T-cell (primary cell): Measurements from ENCODE around the gene MRAS. TPM values are rescaled to one million over a fixed set of nuclear protein-coding genes. Genes with fewer than 3 reads are reported as not detected.

Experiments used
- ATAC-seq, 4 experiments: fragments of 200-7000 bp in 3 of 4; fragments of 150-1000 bp in 1 of 4; cut with Tn5 transposase; replicated peaks in 1 of 4; 1 replicate in 3 of 4; 2 replicates in 1 of 4; pipeline ENCODE4 v1.10.0; 2021; ENCODE audit warnings: moderate library complexity in 3 of 4, mild to moderate bottlenecking in 2 of 4, moderate number of reproducible peaks in 1 of 4
- CTCF ChIA-PET, 2 donors: fragments of 300-600 bp; sonication (Branson Sonifier 250); formaldehyde crosslinking; loops; one replicate each; lab custom pipeline; 2022; ENCODE audit warnings: antibody characterized with exemption in 2 of 2; lab: Charles Lee
- POLR2A ChIA-PET, 2 donors: fragments of 300-600 bp; sonication (Branson Sonifier 250); formaldehyde crosslinking; loops; one replicate each; lab custom pipeline; 2022; ENCODE audit warnings: antibody characterized with exemption in 2 of 2; lab: Charles Lee
- DNase-seq, 35 experiments: peaks; one replicate each; pipeline versions ENCODE4 v3.0.0 to v3.0.0-alpha.2; 2013 to 2023
- H3K27ac ChIP-seq: one replicate; pipeline ENCODE4 v1.5.1; 2013; ENCODE audit warnings: low read length
- H3K27me3 ChIP-seq, 2 experiments: replicated peaks in 1 of 2; 1 replicate in 1 of 2; 2 replicates in 1 of 2; pipeline versions ENCODE4 v1.6.1 to v1.7.0; 2013; ENCODE audit warnings: low read length in 1 of 2, mixed read lengths in 1 of 2; ENCODE audit not compliant: control insufficient read depth in 2 of 2, insufficient read depth in 2 of 2; ENCODE audit errors: extremely low read depth in 1 of 2
- H3K36me3 ChIP-seq, 2 donors: 1 replicate in 1 of 2; 2 replicates in 1 of 2; pipeline versions ENCODE4 v1.6.1 to v1.7.0; 2013; ENCODE audit warnings: low read length in 1 of 2; ENCODE audit not compliant: control insufficient read depth in 2 of 2, insufficient read depth in 1 of 2; ENCODE audit errors: extremely low read depth in 1 of 2
- H3K4me1 ChIP-seq, 2 experiments: 1 replicate in 1 of 2; 2 replicates in 1 of 2; pipeline versions ENCODE4 v1.6.1 to v1.7.0; 2013; ENCODE audit warnings: low read length in 2 of 2, mixed read lengths in 1 of 2; ENCODE audit not compliant: insufficient read depth in 2 of 2, control insufficient read depth in 1 of 2; ENCODE audit errors: extremely low read depth in 1 of 2
- H3K4me3 ChIP-seq, 2 donors: 1 replicate in 1 of 2; 2 replicates in 1 of 2; pipeline versions ENCODE4 v1.5.1 to v1.7.0; 2013; ENCODE audit warnings: mild to moderate bottlenecking in 2 of 2, low read length in 1 of 2, moderate library complexity in 1 of 2; ENCODE audit not compliant: control insufficient read depth in 1 of 2; ENCODE audit errors: extremely low read depth in 1 of 2
- H3K9me3 ChIP-seq: 2 replicates; pipeline ENCODE4 v1.7.0; 2013
- H3K27ac Mint-ChIP-seq, 2 donors: one replicate each; pipeline ENCODE4 v1.8.0; 2020 to 2021; ENCODE audit warnings: mild to moderate bottlenecking in 2 of 2, mixed read lengths in 2 of 2
- H3K27me3 Mint-ChIP-seq, 2 donors: one replicate each; pipeline ENCODE4 v1.8.0; 2021 to 2022; ENCODE audit warnings: mixed read lengths in 2 of 2
- H3K36me3 Mint-ChIP-seq: one replicate; pipeline ENCODE4 v1.8.0; 2021; ENCODE audit warnings: mixed read lengths
- H3K4me1 Mint-ChIP-seq, 3 donors: one replicate each; pipeline ENCODE4 v1.8.0; 2020 to 2022; ENCODE audit warnings: mixed read lengths in 3 of 3, mild to moderate bottlenecking in 1 of 3
- H3K4me3 Mint-ChIP-seq, 3 donors: one replicate each; pipeline ENCODE4 v1.8.0; 2020 to 2022; ENCODE audit warnings: mild to moderate bottlenecking in 3 of 3, mixed read lengths in 3 of 3, moderate library complexity in 3 of 3
- H3K9me3 Mint-ChIP-seq, 3 donors: one replicate each; pipeline ENCODE4 v1.8.0; 2020 to 2022; ENCODE audit warnings: mixed read lengths in 3 of 3
- WGBS: methylation state at CpG from one replicate; pipeline ENCODE4 v1.1.5; 2013; ENCODE audit warnings: missing lambda C conversion rate; ENCODE audit not compliant: insufficient coverage; 5-methylcytosine and 5-hydroxymethylcytosine counted together
- total RNA-seq, 35 experiments: library from RNA in 6 of 35; stranded (reverse) in 6 of 35; fragments of 120-200 nt in 1 of 35; gene quantifications; one replicate each; pipeline versions ENCODE4 v1.2.1 to v1.2.4 and lab custom pipeline; 2013 to 2026

The MRAS gene
- total RNA-seq, 5 donors from 2014 or later (not counting 1 experiment from before 2014, with no cell fraction given), result 0.28 to 0.49 (median 0.42) TPM; not detected in 1

- H3K4me3 ChIP-seq, result no peak overlapping the region
- CTCF ChIA-PET, result interaction anchor here in 1 of 2 donors (0.7 kb wide), 1 partner anchor 217 kb away, joined by 3 read pairs; no protein-coding TSS in a partner anchor
- no peak overlapping the region for H3K27ac ChIP-seq
- Mint-ChIP-seq H3K9me3 (no peaks in the 10 kb centered on the region), H3K27me3 (peaks cover 5 to 8% of the 10 kb centered on the region in 2 donors), H3K27ac (no peak overlapping the region), H3K4me3 (no peak overlapping the region), H3K36me3 (no peaks in the 10 kb centered on the region), H3K4me1 (no peaks in the 10 kb centered on the region)
- 84% methylated on average over 11 of the region's 14 CpGs for WGBS
- H3K4me1 ChIP-seq, result no peaks in the 10 kb centered on the region
- no peaks in the 10 kb centered on the region for H3K9me3 ChIP-seq
- POLR2A ChIA-PET, result no interaction called here
- H3K27me3 ChIP-seq, result peaks cover 0 to 41% of the 10 kb centered on the region in 2 experiments
- no peaks in the 10 kb centered on the region for H3K36me3 ChIP-seq
- DNase-seq, result no peak
- no peak for ATAC-seq
Observed at GRCh38 chr3:138396752-138397410, 48.5 kb downstream of the MRAS start.

DNA sequence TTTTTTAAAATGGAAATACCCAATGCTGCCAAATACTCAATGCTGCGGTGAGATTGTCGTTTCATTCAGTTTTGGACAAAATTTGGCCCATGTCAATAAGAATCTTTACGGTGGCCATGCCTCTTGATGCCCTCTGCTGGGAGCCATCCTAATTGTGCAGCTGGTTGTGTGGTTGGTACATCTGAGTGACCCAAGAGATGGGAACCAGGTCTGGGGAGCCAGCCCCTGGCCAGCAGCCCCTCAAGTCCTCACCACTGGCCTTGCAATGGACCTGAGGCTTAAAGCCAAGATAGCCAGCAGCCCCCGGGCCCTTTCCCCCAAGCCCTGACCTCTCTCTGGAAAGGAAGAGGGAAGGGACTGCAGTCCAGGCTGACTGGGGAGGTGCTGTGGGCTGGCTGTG, 49.6 kb downstream of the MRAS start:
- no peaks in the 10 kb centered on the region for H3K36me3 ChIP-seq
- no peaks in the 10 kb centered on the region for H3K4me1 ChIP-seq
- no peak overlapping the region for H3K27ac ChIP-seq
- no peaks in the 10 kb centered on the region for H3K9me3 ChIP-seq
- Mint-ChIP-seq H3K9me3 (no peaks in the 10 kb centered on the region), H3K4me1 (no peaks in the 10 kb centered on the region), H3K4me3 (no peak overlapping the region), H3K27me3 (peaks cover 5 to 9% of the 10 kb centered on the region in 2 donors), H3K27ac (no peak overlapping the region), H3K36me3 (no peaks in the 10 kb centered on the region)
- ATAC-seq, result no peak
- no peak overlapping the region for H3K4me3 ChIP-seq
- WGBS, result no CpG with 5 or more reads among the region's 4 CpGs
- ChIA-PET CTCF (interaction anchor here in 1 of 2 donors (0.7 kb wide), 1 partner anchor 218 kb away, joined by 3 read pairs; no protein-coding TSS in a partner anchor), POLR2A (no interaction called here)
- H3K27me3 ChIP-seq, result peaks cover 0 to 44% of the 10 kb centered on the region in 2 experiments
- peak in 1 of 35 experiments; percentile 11 for DNase-seq

DNA sequence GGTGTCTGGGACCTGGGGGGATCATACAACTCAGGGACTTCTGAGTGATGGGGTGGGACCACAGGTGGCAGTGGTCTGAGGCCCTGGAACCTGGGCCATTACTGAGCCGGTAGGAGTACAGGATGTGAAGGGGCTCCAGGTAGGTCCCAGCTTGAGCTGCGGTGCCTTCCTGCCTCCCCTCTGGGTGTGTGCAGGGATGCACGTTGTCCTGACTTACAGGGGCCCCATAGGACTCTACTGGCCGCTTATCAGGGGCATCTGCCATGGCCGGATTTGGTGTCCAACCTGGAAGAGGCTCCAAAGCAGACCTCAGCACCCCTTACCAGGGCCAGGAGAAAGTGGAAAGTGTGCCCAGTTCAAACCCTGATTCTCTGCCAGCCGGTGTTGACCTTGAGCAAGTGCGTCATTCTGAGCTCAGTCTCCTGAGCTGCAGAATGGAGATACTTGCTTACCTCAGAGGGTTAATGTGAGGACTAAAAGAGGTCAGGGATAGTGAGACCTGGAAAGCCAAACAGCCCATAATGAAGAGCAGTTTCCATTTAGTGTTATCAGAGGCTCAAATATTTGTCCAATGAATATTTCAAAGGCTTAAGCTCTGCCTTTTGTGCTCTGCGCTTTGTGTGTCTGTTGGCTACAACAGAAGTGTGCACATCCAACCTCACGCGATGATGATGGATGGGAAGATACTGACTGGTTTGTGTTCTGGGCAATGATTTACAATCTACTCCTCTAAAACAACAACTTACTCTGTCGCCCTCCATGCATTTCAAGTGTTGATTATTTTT, 50.6 kb downstream of the MRAS start:
- H3K4me1 Mint-ChIP-seq, result no peaks in the 10 kb centered on the region
- peaks cover 0 to 48% of the 10 kb centered on the region in 2 experiments for H3K27me3 ChIP-seq
- H3K4me3 ChIP-seq, result no peak overlapping the region
- no peaks in the 10 kb centered on the region for H3K36me3 Mint-ChIP-seq
- H3K9me3 Mint-ChIP-seq, result no peaks in the 10 kb centered on the region
- H3K27ac Mint-ChIP-seq, result no peak overlapping the region
- no peaks in the 10 kb centered on the region for H3K4me1 ChIP-seq
- H3K9me3 ChIP-seq, result no peaks in the 10 kb centered on the region
- ChIA-PET CTCF (interaction anchor here in 1 of 2 donors (0.9 kb wide), 1 partner anchor 13 kb away, joined by 3 read pairs; no protein-coding TSS in a partner anchor), POLR2A (interaction anchor here in 1 of 2 donors (0.5 kb wide), 1 partner anchor 906 kb away, joined by 4 read pairs; no protein-coding TSS in a partner anchor)
- WGBS, result 67% methylated on average over 5 of the region's 11 CpGs
- peaks cover 5 to 9% of the 10 kb centered on the region in 2 donors for H3K27me3 Mint-ChIP-seq
- DNase-seq, result no peak
- no peak overlapping the region for H3K27ac ChIP-seq
- no peaks in the 10 kb centered on the region for H3K36me3 ChIP-seq
- no peak overlapping the region for H3K4me3 Mint-ChIP-seq
- no peak for ATAC-seq

DNA sequence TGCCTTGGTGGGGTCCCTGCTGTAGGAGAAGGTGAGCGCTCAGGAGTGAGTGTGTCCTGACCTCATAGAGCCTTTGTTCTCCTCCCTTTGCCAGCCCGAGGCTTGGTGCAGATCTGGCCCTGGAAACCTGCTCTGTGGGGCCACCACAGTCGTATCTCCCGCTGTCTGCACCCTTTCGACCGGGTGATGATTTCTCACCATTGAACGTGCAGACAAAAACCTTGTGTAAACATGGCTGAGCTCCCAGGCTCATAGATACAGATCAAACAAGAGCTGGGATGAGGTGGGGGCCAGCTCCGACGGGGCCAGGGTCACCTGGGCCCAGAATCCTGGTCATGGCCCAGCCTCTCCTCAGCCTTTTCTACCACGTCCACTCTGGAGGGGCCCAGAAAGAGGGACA, 51.4 kb downstream of the MRAS start:
- no peak overlapping the region for H3K4me3 ChIP-seq
- no peaks in the 10 kb centered on the region for H3K9me3 Mint-ChIP-seq
- 78% methylated on average over 6 of the region's 10 CpGs for WGBS
- H3K27ac ChIP-seq, result no peak overlapping the region
- H3K4me1 ChIP-seq, result no peaks in the 10 kb centered on the region
- peaks cover 5 to 9% of the 10 kb centered on the region in 2 donors for H3K27me3 Mint-ChIP-seq
- no peak overlapping the region for H3K27ac Mint-ChIP-seq
- DNase-seq (no peak), ATAC-seq (no peak)
- no peaks in the 10 kb centered on the region for H3K9me3 ChIP-seq
- ChIA-PET CTCF (interaction anchor here in 1 of 2 donors (0.9 kb wide), 1 partner anchor 12 kb away, joined by 3 read pairs; no protein-coding TSS in a partner anchor), POLR2A (no interaction called here)
- no peak overlapping the region for H3K4me3 Mint-ChIP-seq
- H3K36me3 Mint-ChIP-seq, result no peaks in the 10 kb centered on the region
- H3K27me3 ChIP-seq, result peaks cover 0 to 48% of the 10 kb centered on the region in 2 experiments
- H3K4me1 Mint-ChIP-seq, result no peaks in the 10 kb centered on the region
- H3K36me3 ChIP-seq, result no peaks in the 10 kb centered on the region

- H3K4me1 ChIP-seq, result no peaks in the 10 kb centered on the region
- H3K27me3 Mint-ChIP-seq, result peaks cover under 1 to 12% of the 10 kb centered on the region in 2 donors
- WGBS, result no CpG with 5 or more reads among the region's 2 CpGs
- H3K27me3 ChIP-seq, result peaks cover 0 to 51% of the 10 kb centered on the region in 2 experiments
- DNase-seq, result no peak
- no peaks in the 10 kb centered on the region for H3K36me3 ChIP-seq
- no peaks in the 10 kb centered on the region for H3K36me3 Mint-ChIP-seq
- no peaks in the 10 kb centered on the region for H3K4me1 Mint-ChIP-seq
- no peak for ATAC-seq
- H3K9me3 Mint-ChIP-seq, result no peaks in the 10 kb centered on the region
- CTCF ChIA-PET, result interaction anchor here in 1 of 2 donors (1.1 kb wide), 1 partner anchor 17 kb away, joined by 3 read pairs; no protein-coding TSS in a partner anchor
- H3K27ac ChIP-seq, result no peak overlapping the region
- H3K4me3 ChIP-seq, result no peak overlapping the region
- H3K27ac Mint-ChIP-seq, result no peak overlapping the region
- no peaks in the 10 kb centered on the region for H3K9me3 ChIP-seq
- no peak overlapping the region for H3K4me3 Mint-ChIP-seq
- POLR2A ChIA-PET, result no interaction called here
Observed at GRCh38 chr3:138400651-138401070, 52.3 kb downstream of the MRAS start.

DNA sequence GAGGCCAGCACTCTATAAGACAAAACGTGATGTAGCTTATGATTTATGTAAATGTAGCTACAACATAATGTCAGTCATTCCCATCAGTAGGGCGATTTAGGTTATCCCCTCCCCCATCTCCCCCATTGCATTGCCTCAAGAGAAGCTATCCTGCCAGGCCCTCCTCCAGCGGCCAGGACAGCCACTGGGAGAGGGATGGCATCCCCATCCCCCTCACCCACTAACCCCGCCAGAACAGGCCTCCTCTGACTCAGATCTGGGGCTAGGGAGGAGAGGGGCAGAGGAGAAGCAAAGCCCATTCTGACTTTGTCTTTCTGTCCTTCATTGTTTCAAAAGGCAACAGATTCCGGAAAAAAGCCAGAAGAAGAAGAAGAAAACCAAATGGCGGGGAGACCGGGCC, 53.5 kb downstream of the MRAS start:
- no peak overlapping the region for H3K4me3 Mint-ChIP-seq
- H3K9me3 ChIP-seq, result no peaks in the 10 kb centered on the region
- H3K9me3 Mint-ChIP-seq, result no peaks in the 10 kb centered on the region
- ATAC-seq (no peak), DNase-seq (no peak)
- H3K4me1 ChIP-seq, result no peaks in the 10 kb centered on the region
- peaks cover 0 to 42% of the 10 kb centered on the region in 2 experiments for H3K27me3 ChIP-seq
- H3K27me3 Mint-ChIP-seq, result peaks cover 0 to 15% of the 10 kb centered on the region in 2 donors
- no peak overlapping the region for H3K27ac Mint-ChIP-seq
- H3K27ac ChIP-seq, result no peak overlapping the region
- ChIA-PET CTCF (interaction anchor here (0.6 to 1.1 kb wide), 2 partner anchors 16 to 976 kb away, joined by 3 read pairs; no protein-coding TSS in a partner anchor), POLR2A (no interaction called here)
- no peak overlapping the region for H3K4me3 ChIP-seq
- WGBS, result 91% methylated on average over 1 of the region's 7 CpGs
- no peaks in the 10 kb centered on the region for H3K36me3 Mint-ChIP-seq
- H3K4me1 Mint-ChIP-seq, result no peaks in the 10 kb centered on the region
- no peaks in the 10 kb centered on the region for H3K36me3 ChIP-seq
